Measurements from ENCODE around the gene LOXHD1.

GRCh38 chr18:46445522-46446313, 211.3 kb downstream of the LOXHD1 start:
- TF ChIP-seq RBM22 (optimal IDR thresholded peaks at IDR 0.05; ENCODE audit: low read length) = no peak
- TF ChIP-seq POLR2AphosphoS2 (IDR thresholded peaks at IDR 0.05; ENCODE audit: low read depth, low read length) = no peak
- TF ChIP-seq, protein P1, sequence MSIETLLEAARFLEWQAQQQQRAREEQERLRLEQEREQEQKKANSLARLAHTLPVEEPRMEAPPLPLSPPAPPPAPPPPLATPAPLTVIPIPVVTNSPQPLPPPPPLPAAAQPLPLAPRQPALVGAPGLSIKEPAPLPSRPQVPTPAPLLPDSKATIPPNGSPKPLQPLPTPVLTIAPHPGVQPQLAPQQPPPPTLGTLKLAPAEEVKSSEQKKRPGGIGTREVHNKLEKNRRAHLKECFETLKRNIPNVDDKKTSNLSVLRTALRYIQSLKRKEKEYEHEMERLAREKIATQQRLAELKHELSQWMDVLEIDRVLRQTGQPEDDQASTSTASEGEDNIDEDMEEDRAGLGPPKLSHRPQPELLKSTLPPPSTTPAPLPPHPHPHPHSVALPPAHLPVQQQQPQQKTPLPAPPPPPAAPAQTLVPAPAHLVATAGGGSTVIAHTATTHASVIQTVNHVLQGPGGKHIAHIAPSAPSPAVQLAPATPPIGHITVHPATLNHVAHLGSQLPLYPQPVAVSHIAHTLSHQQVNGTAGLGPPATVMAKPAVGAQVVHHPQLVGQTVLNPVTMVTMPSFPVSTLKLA (IDR thresholded peaks at IDR 0.05) = no peak
